Gastroesophageal sphincter (tissue), 3 donors: Measurements from ENCODE around the gene TMCO4.

Source experiments
- CTCF ChIP-seq, 4 experiments: fragments of 200-600 bp in 2 of 4; fragments of 450-650 bp in 2 of 4; sonication (generic) in 1 of 4; IDR thresholded peaks; one replicate each; pipeline ENCODE4 v1.5.1; 2017 to 2019; ENCODE audit warnings: antibody characterized with exemption in 4 of 4, mild to moderate bottlenecking in 2 of 4, moderate library complexity in 2 of 4
- POLR2A ChIP-seq, 2 donors: fragments of 450-650 bp; IDR thresholded peaks; one replicate each; pipeline ENCODE4 v1.6.1; 2017; ENCODE audit warnings: antibody characterized with exemption in 2 of 2, mild to moderate bottlenecking in 2 of 2, moderate library complexity in 1 of 2
- POLR2AphosphoS5 ChIP-seq: sonication (generic); formaldehyde crosslinking; IDR thresholded peaks from one replicate; pipeline ENCODE4 v1.6.1; 2017; ENCODE audit warnings: antibody characterized with exemption

GRCh38 chr1:19750882-19751276 is 48.8 kb downstream of the TMCO4 start:
- TF ChIP-seq CTCF (IDR thresholded peaks at IDR 0.05) (no peak), POLR2A (IDR thresholded peaks at IDR 0.05) (no peak), POLR2AphosphoS5 (no peak)
